Ovary (tissue), 3 donors: Measurements from ENCODE around the gene CYFIP2.

Experiments
- EP300 ChIP-seq: sonication (generic); formaldehyde crosslinking; IDR thresholded peaks from one replicate; pipeline ENCODE4 v1.6.1; 2017; ENCODE audit warnings: antibody characterized with exemption
- TF ChIP-seq, protein P1 (sequence below), 3 donors: fragments of 450-650 bp in 2 of 3; fragments of 200-600 bp in 1 of 3; IDR thresholded peaks; one replicate each; pipeline versions ENCODE4 v1.5.1 to v1.8.0; 2016 to 2022; ENCODE audit warnings: antibody characterized with exemption in 3 of 3, mild to moderate bottlenecking in 1 of 3
- donor health status: DM: no; HTN: no; CAD: no.

DNA sequence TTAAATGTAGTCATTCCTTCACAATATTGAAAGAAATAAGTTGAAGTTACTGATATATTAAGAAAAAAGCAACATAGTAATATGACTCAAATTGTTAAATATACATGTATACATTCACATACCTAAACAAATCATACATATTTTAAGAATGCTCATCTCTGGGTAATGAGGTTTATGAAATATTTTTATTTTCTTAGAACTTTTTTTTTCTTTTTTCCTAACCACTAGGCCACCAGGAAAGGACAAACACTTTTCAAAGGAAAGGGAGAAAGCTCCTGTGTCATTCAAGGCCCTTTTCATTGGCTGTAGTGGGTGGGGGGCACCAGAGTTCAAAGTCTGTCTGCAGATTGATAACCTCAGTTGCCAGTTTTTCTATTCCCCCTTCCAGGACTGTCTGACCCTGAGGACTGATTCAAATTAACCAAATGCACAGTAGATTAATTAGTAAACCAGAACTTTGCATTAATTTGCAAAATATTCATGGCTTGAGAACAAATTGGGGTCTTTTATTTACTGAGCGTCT lies 121.2 kb downstream of the CYFIP2 start:
- TF ChIP-seq, protein P1, sequence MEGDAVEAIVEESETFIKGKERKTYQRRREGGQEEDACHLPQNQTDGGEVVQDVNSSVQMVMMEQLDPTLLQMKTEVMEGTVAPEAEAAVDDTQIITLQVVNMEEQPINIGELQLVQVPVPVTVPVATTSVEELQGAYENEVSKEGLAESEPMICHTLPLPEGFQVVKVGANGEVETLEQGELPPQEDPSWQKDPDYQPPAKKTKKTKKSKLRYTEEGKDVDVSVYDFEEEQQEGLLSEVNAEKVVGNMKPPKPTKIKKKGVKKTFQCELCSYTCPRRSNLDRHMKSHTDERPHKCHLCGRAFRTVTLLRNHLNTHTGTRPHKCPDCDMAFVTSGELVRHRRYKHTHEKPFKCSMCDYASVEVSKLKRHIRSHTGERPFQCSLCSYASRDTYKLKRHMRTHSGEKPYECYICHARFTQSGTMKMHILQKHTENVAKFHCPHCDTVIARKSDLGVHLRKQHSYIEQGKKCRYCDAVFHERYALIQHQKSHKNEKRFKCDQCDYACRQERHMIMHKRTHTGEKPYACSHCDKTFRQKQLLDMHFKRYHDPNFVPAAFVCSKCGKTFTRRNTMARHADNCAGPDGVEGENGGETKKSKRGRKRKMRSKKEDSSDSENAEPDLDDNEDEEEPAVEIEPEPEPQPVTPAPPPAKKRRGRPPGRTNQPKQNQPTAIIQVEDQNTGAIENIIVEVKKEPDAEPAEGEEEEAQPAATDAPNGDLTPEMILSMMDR (IDR thresholded peaks at IDR 0.05): no peak
- no peak for TF ChIP-seq EP300
